Mesothelial cell of epicardium (in vitro differentiated cells): ENCODE results near the gene USP3. TPM values are rescaled to one million over a fixed set of nuclear protein-coding genes. Genes with fewer than 3 reads are reported as not detected.

Experiments
- DNase-seq, 2 experiments: peaks; one replicate each; pipeline ENCODE4 v3.0.0; 2021; ENCODE audit warnings: low spot score in 2 of 2; ENCODE audit not compliant: unreplicated experiment in 2 of 2
- H3K27ac Mint-ChIP-seq: 2 replicates; pipeline ENCODE4 v1.8.0; 2021; ENCODE audit warnings: mixed read lengths
- H3K27me3 Mint-ChIP-seq: 2 replicates; pipeline ENCODE4 v1.8.0; 2021; ENCODE audit warnings: low read depth, mixed read lengths
- H3K36me3 Mint-ChIP-seq: 2 replicates; pipeline ENCODE4 v1.8.0; 2021; ENCODE audit warnings: mixed read lengths
- H3K4me1 Mint-ChIP-seq: 2 replicates; pipeline ENCODE4 v1.8.0; 2021; ENCODE audit warnings: mixed read lengths
- H3K4me3 Mint-ChIP-seq: 2 replicates; pipeline ENCODE4 v1.8.0; 2021; ENCODE audit warnings: mild to moderate bottlenecking, moderate library complexity, mixed read lengths
- H3K9me3 Mint-ChIP-seq: 2 replicates; pipeline ENCODE4 v1.8.0; 2021; ENCODE audit warnings: mixed read lengths
- CTCF ChIP-seq: fragments of 200-600 bp; sonication (generic); IDR thresholded peaks from one replicate; pipeline ENCODE4 v1.5.0; 2021; ENCODE audit warnings: antibody characterized with exemption; ENCODE audit not compliant: unreplicated experiment
- total RNA-seq: library from RNA; stranded (reverse); gene quantifications from 3 replicates; pipeline ENCODE4 v1.2.1, GENCODE V29; 2021

Gene USP3
- total RNA-seq, 1 donor from 2014 or later: 72.7 TPM

GRCh38 chr15:63576441-63576840, 72.0 kb downstream of the USP3 start:
- no peak for TF ChIP-seq CTCF
- Mint-ChIP-seq H3K27me3 (no peaks in the 10 kb centered on the region), H3K9me3 (no peaks in the 10 kb centered on the region), H3K27ac (no peak overlapping the region), H3K4me3 (no peak overlapping the region), H3K36me3 (peaks cover 21% of the 10 kb centered on the region), H3K4me1 (peaks cover 9% of the 10 kb centered on the region)
- no peak for DNase-seq

- TF ChIP-seq CTCF: no peak
- Mint-ChIP-seq H3K36me3 (peaks cover 36% of the 10 kb centered on the region), H3K27me3 (no peaks in the 10 kb centered on the region), H3K9me3 (peaks cover 17% of the 10 kb centered on the region), H3K4me1 (no peaks in the 10 kb centered on the region), H3K27ac (no peak overlapping the region), H3K4me3 (no peak overlapping the region)
- no peak for DNase-seq
Measured at GRCh38 chr15:63582179-63582578, 77.8 kb downstream of the USP3 start.

- H3K27me3 Mint-ChIP-seq: no peaks in the 10 kb centered on the region
- no peak for DNase-seq
- H3K27ac Mint-ChIP-seq: peak overlapping the region; percentile 15
- TF ChIP-seq CTCF: no peak
- H3K36me3 Mint-ChIP-seq: peaks cover 36% of the 10 kb centered on the region
- H3K4me1 Mint-ChIP-seq: no peaks in the 10 kb centered on the region
- no peak overlapping the region for H3K4me3 Mint-ChIP-seq
- H3K9me3 Mint-ChIP-seq: peaks cover 17% of the 10 kb centered on the region
Measured at GRCh38 chr15:63582718-63583426, 78.5 kb downstream of the USP3 start.

GRCh38 chr15:63586790-63587189, 82.4 kb downstream of the USP3 start:
- Mint-ChIP-seq H3K9me3 (peaks cover 17% of the 10 kb centered on the region), H3K27me3 (no peaks in the 10 kb centered on the region), H3K4me1 (no peaks in the 10 kb centered on the region), H3K27ac (no peak overlapping the region), H3K36me3 (peaks cover 67% of the 10 kb centered on the region), H3K4me3 (no peak overlapping the region)
- no peak for DNase-seq
- no peak for TF ChIP-seq CTCF

GRCh38 chr15:63587527-63587926, 83.1 kb downstream of the USP3 start:
- Mint-ChIP-seq H3K36me3 (peaks cover 65% of the 10 kb centered on the region), H3K27ac (no peak overlapping the region), H3K27me3 (no peaks in the 10 kb centered on the region), H3K4me1 (no peaks in the 10 kb centered on the region), H3K9me3 (peaks cover 17% of the 10 kb centered on the region), H3K4me3 (no peak overlapping the region)
- DNase-seq: no peak
- no peak for TF ChIP-seq CTCF

- Mint-ChIP-seq H3K9me3 (peaks cover 13% of the 10 kb centered on the region), H3K36me3 (peaks cover 60% of the 10 kb centered on the region), H3K27me3 (no peaks in the 10 kb centered on the region), H3K4me3 (no peak overlapping the region), H3K27ac (no peak overlapping the region), H3K4me1 (no peaks in the 10 kb centered on the region)
- no peak for TF ChIP-seq CTCF
- DNase-seq: no peak
Measured at GRCh38 chr15:63588826-63589225, 84.4 kb downstream of the USP3 start.
